ENCODE data around the gene PPP1R12B. TPM values are rescaled to one million over a fixed set of nuclear protein-coding genes. Genes with fewer than 3 reads are reported as not detected.
A peak's percentile ranks its signal among the peaks of the same experiment; 100 is the strongest.

The PPP1R12B gene
- total and polyA plus RNA-seq, 12 donors: 16.5 to 969 (median 604) TPM

DNA sequence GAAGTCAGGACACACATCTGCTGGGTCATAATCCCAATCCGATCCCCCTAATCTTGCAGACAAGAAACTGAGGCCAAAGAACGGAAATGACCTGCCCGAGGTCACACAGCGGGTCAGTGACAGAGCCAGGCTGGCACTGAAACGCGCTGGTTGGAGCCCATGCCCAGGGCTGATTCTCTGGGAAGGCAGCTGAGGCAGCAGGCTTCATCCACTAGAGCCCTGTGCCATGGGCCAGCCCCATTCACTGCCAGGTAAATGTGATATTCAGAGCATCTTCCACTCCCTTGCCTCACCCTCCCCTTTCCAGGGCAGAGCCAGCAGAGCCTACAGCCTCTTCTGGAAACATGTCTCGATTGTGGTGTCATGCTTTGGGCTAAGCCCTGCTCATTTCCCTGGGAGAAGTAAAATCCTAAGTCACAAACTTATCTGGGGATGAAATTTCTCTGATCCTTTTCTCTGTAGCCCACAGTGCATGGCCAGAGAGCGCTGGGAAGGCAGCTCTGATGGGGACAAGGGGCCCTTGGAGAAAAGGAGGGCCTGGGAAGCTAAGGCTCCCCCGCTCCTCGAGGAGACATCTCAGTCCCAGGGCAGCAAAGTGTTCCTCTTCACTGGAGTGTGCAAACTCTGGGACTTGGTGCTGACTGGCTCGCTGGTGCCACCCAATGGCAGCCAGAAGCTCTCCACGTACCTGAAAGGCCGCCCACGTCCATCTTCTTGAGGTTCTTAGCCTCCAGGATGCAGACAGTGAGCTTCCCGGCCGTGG, 251.4 kb downstream of the PPP1R12B start:
- intact Hi-C loops (cut with DNase I): loop anchor here in 8 of 10 donors (10.0 kb wide), 3 partner anchors 95 to 135 kb away; no protein-coding TSS in a partner anchor

DNA sequence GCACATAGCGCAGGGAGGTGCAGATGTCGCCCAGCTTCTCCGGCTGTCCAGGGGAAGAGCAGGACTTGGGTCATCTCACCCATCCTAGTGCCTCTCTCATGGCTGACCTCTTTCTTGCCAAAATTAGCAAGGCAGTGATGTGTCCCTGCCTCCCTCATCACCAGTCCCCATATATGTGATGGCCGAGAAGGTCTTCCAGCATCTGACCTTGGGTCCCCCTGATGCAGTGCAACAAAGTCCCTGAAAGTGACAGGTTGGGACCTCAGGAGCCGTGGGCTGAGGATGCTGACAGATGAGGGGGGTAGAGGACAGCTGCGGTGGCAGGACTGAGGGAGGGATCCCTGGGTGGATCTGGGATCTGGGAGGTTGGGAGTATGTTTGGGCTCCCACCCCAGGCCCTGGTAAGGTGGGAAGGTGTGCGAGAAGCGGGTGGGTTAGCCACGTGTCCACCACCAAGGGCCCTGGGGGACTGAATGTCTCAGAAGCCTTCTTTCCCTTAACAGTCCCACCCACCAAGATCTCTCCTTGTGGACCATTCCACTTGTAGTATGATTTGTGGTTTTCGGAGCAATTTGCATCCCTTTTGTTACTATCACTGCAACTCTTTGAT, 252.0 kb downstream of the PPP1R12B start:
- intact Hi-C loops (cut with DNase I): loop anchor here in 2 of 10 donors (10.0 kb wide), 2 partner anchors 106 to 136 kb away; no protein-coding TSS in a partner anchor
- peaks cover 0 to 59% (median 6%) of the 10 kb centered on the region in 9 donors for H3K36me3 ChIP-seq

More for the DNA sequence above, 251.4 kb downstream of the PPP1R12B start:
- whole genome bisulfite sequencing, 2 donors: 50 to 57% methylated on average over 16 of the region's 16 CpGs
- Histone ChIP-seq H3K27me3 (peaks cover 0 to 80% (median 0%) of the 10 kb centered on the region in 7 donors), H3K9me3 (no peaks in the 10 kb centered on the region), H3K4me1 (peaks cover 0 to 9% (median 6%) of the 10 kb centered on the region in 9 donors), H3K36me3 (peaks cover 0 to 52% (median 6%) of the 10 kb centered on the region in 9 donors), H3K27ac (peak overlapping the region in 4 of 10 donors; percentile 6 to 53 (median 27)), H3K4me3 (no peak overlapping the region)
- ATAC-seq: peak; percentile 73 to 91 (median 82)
- peak; percentile 51 to 57 for DNase-seq
- TF ChIP-seq, protein P1, sequence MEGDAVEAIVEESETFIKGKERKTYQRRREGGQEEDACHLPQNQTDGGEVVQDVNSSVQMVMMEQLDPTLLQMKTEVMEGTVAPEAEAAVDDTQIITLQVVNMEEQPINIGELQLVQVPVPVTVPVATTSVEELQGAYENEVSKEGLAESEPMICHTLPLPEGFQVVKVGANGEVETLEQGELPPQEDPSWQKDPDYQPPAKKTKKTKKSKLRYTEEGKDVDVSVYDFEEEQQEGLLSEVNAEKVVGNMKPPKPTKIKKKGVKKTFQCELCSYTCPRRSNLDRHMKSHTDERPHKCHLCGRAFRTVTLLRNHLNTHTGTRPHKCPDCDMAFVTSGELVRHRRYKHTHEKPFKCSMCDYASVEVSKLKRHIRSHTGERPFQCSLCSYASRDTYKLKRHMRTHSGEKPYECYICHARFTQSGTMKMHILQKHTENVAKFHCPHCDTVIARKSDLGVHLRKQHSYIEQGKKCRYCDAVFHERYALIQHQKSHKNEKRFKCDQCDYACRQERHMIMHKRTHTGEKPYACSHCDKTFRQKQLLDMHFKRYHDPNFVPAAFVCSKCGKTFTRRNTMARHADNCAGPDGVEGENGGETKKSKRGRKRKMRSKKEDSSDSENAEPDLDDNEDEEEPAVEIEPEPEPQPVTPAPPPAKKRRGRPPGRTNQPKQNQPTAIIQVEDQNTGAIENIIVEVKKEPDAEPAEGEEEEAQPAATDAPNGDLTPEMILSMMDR (IDR thresholded peaks at IDR 0.05): peak; percentile 47 to 82 (median 75)

DNA sequence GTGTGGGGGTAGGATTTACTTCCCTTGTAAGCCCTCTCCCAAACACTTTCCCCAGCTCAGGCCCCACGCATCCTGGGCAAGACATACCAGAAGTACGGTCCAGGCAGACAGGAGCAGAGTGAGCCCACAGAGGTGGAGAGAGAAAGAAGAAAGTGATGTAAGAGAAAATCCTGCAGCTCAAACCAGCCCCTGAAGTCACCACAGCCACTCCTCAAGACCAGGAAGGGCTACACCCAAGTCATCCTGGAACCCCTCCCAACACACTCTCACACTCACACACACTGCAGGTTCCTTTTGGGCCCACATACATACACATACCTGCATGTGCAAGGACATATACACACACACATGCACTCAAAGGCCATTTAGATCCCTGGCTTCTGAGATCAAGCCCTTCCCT, 254.9 kb downstream of the PPP1R12B start:
- no peak overlapping the region for H3K27ac ChIP-seq

More for the DNA sequence above, 252.0 kb downstream of the PPP1R12B start:
- TF ChIP-seq, protein P1 (IDR thresholded peaks at IDR 0.05): peak in 2 of 9 donors; percentile 10 to 21
- no peaks in the 10 kb centered on the region for H3K9me3 ChIP-seq
- ATAC-seq (no peak), DNase-seq (no peak)
- H3K27me3 ChIP-seq: peaks cover 0 to 79% (median 0%) of the 10 kb centered on the region in 7 donors
- H3K4me3 ChIP-seq: no peak overlapping the region
- WGBS, 2 donors: 88 to 90% methylated on average over 10 of the region's 10 CpGs
- no peak overlapping the region for H3K27ac ChIP-seq
- peaks cover 0 to 9% (median 6%) of the 10 kb centered on the region in 9 donors for H3K4me1 ChIP-seq

More for the DNA sequence above, 254.9 kb downstream of the PPP1R12B start:
- H3K36me3 ChIP-seq: peaks cover 0 to 67% (median 10%) of the 10 kb centered on the region in 9 donors
- ATAC-seq (peak in 1 of 8 donors; percentile 7), DNase-seq (no peak)
- TF ChIP-seq, protein P1 (IDR thresholded peaks at IDR 0.05): no peak
- intact Hi-C loops (cut with DNase I): loop anchor here in 2 of 10 donors (10.0 kb wide), 2 partner anchors 109 to 139 kb away; no protein-coding TSS in a partner anchor
- H3K9me3 ChIP-seq: no peaks in the 10 kb centered on the region
- H3K4me3 ChIP-seq: no peak overlapping the region
- WGBS, 2 donors: 75 to 90% methylated on average over 2 of the region's 2 CpGs
- peaks cover 0 to 9% (median 6%) of the 10 kb centered on the region in 9 donors for H3K4me1 ChIP-seq
- peaks cover 0 to 90% (median 0%) of the 10 kb centered on the region in 7 donors for H3K27me3 ChIP-seq
